ENCODE results near the gene BRAP.
"Not testable (repeated sequence)": the region's sequence is repeated elsewhere in the genome, so short reads cannot be mapped to it uniquely, and the experiment has no call there.

BRAP gene

GRCh38 chr12:111606767-111607230 lies 79.0 kb downstream of the BRAP start:
- TF ChIP-seq CTCF (IDR thresholded peaks at IDR 0.05; ENCODE audit: low read depth, low read length) = no peak

GRCh38 chr12:111605911-111606766 lies 79.6 kb downstream of the BRAP start:
- no peak for TF ChIP-seq CTCF (IDR thresholded peaks at IDR 0.05; ENCODE audit: low read depth, low read length)
- no peak for DNase-seq (ENCODE audit: extremely low read depth, low read depth)

More at GRCh38 chr12:111606767-111607230, 79.0 kb downstream of the BRAP start:
- no peak for DNase-seq (ENCODE audit: extremely low read depth, low read depth)

GRCh38 chr12:111602857-111603256 lies 82.9 kb downstream of the BRAP start:
- DNase-seq (ENCODE audit: extremely low read depth, low read depth) = not testable (repeated sequence)

- DNase-seq (ENCODE audit: extremely low read depth, low read depth) = no peak
- TF ChIP-seq CTCF (IDR thresholded peaks at IDR 0.05; ENCODE audit: low read depth, low read length) = no peak
Measured at GRCh38 chr12:111602348-111602747, 83.4 kb downstream of the BRAP start.

- DNase-seq (ENCODE audit: extremely low read depth, low read depth) = not testable (repeated sequence)
Measured at GRCh38 chr12:111600986-111601385, 84.8 kb downstream of the BRAP start.

GRCh38 chr12:111600205-111600642 lies 85.5 kb downstream of the BRAP start:
- TF ChIP-seq CTCF (IDR thresholded peaks at IDR 0.05; ENCODE audit: low read depth, low read length) = no peak
- no peak for DNase-seq (ENCODE audit: extremely low read depth, low read depth)

- TF ChIP-seq CTCF (IDR thresholded peaks at IDR 0.05; ENCODE audit: low read depth, low read length) = no peak
- peak; percentile 95 for DNase-seq (ENCODE audit: extremely low read depth, low read depth)
Measured at GRCh38 chr12:111599453-111600204, 86.1 kb downstream of the BRAP start.

All from AG09319 (cell line).